Epithelial cell of esophagus (primary cell): ENCODE data around the gene GALR3.

Source experiments
- DNase-seq: peaks from one replicate; pipeline ENCODE4 v3.0.0; 2010; ENCODE audit warnings: low read depth
- H3K4me3 ChIP-seq: 2 replicates; pipeline ENCODE4 v1.5.1; 2011; ENCODE audit warnings: mild to moderate bottlenecking, low read length, control low read depth
- TF ChIP-seq, protein P1 (sequence below): IDR thresholded peaks from 2 replicates; pipeline ENCODE4 v1.5.1; 2011; ENCODE audit warnings: low read depth, mild to moderate bottlenecking, low read length, control low read depth, inconsistent platforms; ENCODE audit not compliant: insufficient read depth; ENCODE audit errors: missing control alignments

The GALR3 gene

DNA sequence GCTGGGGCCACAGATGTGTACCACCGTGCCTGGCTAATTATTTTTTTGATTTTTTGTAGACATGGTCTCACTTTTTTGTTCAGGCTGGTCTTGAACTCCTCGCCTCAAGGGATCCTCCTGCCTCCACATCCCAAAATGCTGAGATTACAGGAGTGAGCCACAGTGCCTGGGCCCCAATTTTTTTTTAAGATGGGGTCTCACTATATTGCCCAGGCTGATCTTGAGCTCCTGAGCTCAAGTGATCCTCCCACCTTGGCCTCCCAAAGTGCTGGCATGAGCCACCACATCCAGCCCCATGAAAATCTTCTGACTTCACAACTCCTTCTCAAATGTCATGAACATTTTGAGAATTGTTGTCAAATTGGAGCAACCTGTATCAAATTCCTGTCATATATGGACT is 23.3 kb downstream of the GALR3 start:
- H3K4me3 ChIP-seq = no peak overlapping the region
- DNase-seq = no peak
- TF ChIP-seq, protein P1, sequence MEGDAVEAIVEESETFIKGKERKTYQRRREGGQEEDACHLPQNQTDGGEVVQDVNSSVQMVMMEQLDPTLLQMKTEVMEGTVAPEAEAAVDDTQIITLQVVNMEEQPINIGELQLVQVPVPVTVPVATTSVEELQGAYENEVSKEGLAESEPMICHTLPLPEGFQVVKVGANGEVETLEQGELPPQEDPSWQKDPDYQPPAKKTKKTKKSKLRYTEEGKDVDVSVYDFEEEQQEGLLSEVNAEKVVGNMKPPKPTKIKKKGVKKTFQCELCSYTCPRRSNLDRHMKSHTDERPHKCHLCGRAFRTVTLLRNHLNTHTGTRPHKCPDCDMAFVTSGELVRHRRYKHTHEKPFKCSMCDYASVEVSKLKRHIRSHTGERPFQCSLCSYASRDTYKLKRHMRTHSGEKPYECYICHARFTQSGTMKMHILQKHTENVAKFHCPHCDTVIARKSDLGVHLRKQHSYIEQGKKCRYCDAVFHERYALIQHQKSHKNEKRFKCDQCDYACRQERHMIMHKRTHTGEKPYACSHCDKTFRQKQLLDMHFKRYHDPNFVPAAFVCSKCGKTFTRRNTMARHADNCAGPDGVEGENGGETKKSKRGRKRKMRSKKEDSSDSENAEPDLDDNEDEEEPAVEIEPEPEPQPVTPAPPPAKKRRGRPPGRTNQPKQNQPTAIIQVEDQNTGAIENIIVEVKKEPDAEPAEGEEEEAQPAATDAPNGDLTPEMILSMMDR = no peak

DNA sequence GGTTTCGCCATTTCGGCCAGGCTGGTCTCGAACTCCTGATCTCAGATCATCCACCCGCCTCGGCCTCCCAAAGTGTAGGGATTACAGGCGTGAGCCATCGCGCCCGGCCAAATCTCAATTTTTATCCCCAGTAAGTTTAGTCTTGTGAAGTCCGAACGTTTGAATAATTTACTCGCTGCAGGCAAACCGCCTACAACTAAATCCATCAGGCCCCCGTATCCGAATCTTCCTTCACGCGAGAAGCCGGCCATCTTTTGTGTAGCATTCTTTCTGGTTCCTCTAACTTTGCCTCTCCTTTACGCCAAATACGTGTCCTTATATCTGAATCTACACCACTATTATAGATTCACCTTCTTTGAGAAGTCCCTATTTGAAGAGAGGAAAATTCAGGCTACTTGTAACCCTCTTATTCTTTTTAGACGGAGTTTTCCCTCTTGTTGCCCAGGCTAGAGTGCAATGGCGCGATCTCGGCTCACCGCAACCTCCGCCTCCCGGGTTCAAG is 25.5 kb downstream of the GALR3 start:
- TF ChIP-seq, protein P1 = no peak
- DNase-seq = peak; percentile 53
- H3K4me3 ChIP-seq = peak overlapping the region; percentile 90

DNA sequence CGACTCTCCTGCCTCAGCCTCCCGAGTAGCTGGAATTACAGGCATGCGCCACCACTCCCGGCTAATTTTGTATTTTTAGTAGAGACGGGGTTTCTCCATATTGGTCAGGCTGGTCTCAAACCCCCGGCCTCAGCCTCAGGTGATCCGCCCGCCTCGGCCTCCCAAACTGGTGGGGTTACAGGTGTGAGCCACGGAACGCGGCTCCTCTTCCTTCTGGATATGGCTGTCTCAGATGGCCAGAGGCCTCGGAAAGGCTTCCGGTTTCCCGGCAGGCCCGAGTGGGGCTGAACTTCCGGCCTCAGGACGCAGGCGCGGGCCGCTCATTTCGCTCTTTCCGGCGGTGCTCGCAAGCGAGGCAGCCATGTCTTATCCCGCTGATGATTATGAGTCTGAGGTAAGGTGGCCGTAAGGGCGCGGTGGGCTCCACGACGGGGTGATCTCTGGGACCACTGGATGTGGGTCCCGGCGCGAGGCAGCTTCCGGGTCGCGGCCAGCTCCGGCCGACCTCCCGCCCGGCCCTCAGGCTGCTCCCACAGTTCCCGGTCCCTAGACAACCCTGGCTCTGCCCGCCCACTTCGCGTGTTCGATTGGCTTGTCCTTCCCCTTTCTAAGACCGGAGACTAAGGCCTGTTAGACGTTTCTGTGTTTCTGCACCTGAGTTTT is 26.0 kb downstream of the GALR3 start, which contains the start of gene EIF3L:
EIF3L (plus strand) TSS at position 331 of the 663 bp plus-strand sequence; CDS start at position 362, 31 bp downstream.
- TF ChIP-seq, protein P1 = no peak
- H3K4me3 ChIP-seq = peak within 1 kb of the TSS; percentile 90

DNA sequence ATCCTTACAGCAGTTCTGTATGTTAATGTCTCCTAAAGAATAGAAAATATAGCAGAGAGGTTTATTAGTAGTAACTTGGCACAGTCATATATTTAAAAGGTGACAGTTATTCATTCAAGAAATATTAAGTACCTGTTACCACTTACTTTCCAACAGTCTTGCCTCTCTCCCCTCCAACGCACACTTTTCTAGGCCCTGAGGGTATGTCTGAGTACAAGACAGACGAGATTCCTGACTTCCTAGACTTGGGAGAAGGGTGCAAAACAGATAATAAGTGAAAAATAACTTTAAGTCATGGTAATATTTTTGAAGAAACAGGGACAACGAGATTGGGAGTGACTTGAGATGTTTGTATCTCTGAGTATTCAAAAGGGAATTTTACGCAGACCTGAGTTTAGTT is 27.6 kb downstream of the GALR3 start:
- no peak for DNase-seq
- TF ChIP-seq, protein P1 = no peak
- no peak overlapping the region for H3K4me3 ChIP-seq

More for the DNA sequence above, 26.0 kb downstream of the GALR3 start, which contains the start of gene EIF3L:
- DNase-seq = peak; percentile 95

DNA sequence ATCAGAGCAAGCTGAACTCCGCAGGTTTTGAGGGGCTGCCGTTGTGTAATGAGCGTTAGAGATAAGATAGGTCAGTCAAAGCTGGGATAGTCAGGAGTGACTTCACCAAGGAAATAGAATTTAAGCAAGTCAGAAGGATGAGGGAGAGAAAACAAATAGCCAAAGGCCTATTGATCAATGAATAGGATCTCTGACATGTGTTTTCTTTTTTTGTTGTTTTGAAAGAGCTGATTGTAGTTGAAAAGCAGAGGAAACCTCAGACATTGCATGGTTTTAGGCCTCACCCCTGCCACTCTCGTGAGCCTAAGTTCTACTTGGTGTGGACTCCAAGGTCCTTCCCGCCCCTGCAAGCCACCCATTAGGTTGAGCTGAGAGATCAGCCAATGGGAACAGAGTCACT is 29.2 kb downstream of the GALR3 start:
- no peak overlapping the region for H3K4me3 ChIP-seq
- no peak for DNase-seq
- TF ChIP-seq, protein P1 = no peak

DNA sequence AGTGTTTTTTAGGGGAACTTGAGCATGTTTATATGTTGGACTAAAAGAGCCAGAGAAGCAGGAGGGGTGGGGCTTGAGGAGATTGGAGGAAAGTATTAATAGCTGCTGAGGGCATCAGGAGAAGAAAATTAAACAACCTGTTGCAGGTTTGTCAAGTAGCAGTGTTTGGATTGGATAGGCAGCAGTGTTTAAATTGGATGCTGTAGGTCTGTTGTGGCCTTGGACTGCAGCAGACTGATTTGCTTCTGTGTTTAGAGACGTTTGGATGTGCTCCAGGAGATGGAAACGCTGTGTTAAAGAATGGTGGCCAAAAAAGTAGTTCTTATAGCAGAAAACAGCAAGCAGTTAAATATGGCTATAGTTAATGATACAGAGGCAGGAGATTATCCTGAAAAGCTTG is 31.8 kb downstream of the GALR3 start:
- DNase-seq = no peak
- TF ChIP-seq, protein P1 = no peak
- H3K4me3 ChIP-seq = no peak overlapping the region

DNA sequence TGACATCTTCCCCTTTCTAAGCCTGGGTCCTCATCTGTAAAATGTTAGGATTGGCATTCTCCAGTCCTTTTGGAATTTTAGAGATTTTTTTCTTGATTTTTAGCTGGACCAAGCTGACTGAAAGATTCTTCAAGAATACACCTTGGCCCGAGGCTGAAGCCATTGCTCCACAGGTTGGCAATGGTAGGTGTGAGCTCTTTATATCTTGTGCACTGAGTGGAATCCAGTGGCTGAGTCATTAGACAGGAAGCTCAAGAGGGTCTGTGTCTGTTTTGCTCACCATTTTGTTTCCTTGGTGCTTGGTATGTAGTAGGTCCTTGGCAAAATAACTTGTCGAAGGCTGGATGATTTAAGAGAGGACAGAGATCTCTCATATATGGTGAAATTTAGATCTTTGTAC is 32.3 kb downstream of the GALR3 start:
- TF ChIP-seq, protein P1 = no peak
- DNase-seq = peak; percentile 27
- no peak overlapping the region for H3K4me3 ChIP-seq
